HL-60/S4 (cell line): ENCODE measurements around the gene CACNA1I.

Source experiments
- in situ Hi-C: fragments of 300-500 bp; cut with MboI; formaldehyde crosslinking; loops from 2 replicates; pipeline ENCODE4 v1.14.3; 2022; ENCODE audit warnings: low sequenced_read_pairs

The CACNA1I gene

GRCh38 chr22:39661842-39662685 lies 91.5 kb downstream of the CACNA1I start:
- in situ Hi-C loops, result no loop called here

DNA sequence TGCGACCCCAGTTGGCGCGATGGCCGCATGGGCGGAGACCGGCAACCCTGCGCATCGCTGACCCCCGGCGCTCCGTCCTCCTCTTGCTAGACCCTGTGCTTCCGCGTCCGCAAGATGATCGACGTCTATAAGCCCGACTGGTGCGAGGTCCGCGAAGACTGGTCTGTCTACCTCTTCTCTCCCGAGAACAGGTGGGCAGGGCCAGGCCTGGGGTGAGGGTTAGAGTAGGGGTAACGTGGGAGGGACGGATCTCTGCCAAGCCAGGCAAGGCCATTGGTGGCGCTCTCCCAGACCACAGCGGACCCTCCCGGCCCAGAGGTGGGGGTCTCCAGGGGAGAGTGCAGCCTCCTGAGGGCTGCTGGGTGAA lies 92.1 kb downstream of the CACNA1I start:
- in situ Hi-C loops, result no loop called here

DNA sequence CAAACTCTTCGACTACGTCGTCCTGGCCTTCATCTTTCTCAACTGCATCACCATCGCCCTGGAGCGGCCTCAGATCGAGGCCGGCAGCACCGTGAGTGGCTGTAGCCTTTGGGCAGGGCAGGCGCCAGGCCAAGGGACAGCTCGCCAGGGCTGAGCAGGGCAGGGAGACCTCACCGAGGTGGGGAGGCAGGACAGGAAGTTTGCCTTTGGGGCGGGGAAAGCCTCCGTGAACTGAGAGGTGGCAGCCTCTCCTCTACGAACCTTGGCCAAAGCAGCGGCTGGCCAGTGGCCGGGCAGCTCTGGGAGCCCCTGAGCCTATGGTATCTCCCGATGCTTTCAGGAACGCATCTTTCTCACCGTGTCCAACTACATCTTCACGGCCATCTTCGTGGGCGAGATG lies 93.2 kb downstream of the CACNA1I start:
- in situ Hi-C loops, result no loop called here

DNA sequence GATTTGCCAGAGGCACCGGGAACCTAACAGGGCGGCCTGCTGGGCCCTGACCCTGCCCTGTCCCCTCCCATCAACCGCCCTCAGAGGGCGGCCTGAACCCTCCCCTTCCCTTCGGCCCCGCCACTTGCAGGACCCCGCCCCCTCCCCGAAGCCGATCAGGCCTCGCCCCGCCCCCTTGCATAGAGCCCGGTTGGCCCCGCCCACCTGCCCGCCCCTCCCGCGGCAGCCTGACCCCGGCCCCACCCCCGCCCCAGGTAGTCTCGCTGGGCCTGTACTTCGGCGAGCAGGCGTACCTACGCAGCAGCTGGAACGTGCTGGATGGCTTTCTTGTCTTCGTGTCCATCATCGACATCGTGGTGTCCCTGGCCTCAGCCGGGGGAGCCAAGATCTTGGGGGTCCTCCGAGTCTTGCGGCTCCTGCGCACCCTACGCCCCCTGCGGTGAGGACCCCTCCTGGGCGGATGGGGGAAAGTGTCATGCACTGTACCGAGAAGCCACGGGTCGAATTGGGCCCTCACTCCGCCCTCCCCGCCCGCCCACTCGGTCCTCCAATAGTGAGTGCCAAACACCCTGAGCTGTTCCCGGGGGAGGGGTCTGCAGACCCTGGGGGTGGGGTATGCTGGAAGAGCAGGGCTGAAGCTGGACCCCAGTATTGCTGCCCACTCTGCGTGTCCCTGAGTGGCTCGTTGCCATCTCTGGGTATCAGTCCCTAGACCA lies 94.1 kb downstream of the CACNA1I start:
- in situ Hi-C loops, result no loop called here

- in situ Hi-C loops, result no loop called here
Observed at GRCh38 chr22:39665229-39665628, 94.7 kb downstream of the CACNA1I start.

DNA sequence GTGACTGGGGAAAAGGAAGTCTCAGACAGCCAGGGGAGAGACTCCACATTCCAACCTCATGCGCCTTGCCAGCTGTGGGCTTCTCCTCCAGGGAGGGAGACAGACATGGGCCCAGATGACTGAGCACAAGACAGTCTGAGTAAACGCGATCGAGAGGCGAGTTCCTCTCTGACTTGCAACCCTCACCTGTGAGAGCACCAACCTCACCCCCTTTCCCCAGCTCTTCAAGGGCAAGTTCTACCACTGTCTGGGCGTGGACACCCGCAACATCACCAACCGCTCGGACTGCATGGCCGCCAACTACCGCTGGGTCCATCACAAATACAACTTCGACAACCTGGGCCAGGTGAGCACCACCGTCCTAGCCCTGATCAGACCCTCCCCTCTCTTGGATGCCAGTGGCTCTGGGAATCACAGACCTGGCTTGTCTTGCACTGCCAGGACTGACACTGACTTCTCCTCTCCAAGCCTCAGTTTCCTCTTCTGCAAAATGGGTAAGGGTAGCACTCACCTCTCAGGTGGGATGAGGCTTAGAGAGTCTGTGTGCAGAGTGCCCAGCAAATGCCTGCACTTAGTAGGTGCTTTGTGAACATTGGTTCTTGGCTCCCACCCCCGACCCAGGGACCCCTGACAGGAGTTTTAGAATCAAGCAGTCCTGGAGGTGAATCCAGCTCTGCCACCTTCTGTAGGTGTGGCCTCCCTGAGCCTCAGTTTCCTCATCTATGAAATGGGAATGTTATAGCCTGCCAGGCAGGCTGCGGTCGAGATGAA lies 95.3 kb downstream of the CACNA1I start:
- in situ Hi-C loops, result no loop called here

- in situ Hi-C loops, result no loop called here
Observed at GRCh38 chr22:39666495-39666894, 95.9 kb downstream of the CACNA1I start.

GRCh38 chr22:39666926-39667325 lies 96.4 kb downstream of the CACNA1I start:
- in situ Hi-C loops, result no loop called here

GRCh38 chr22:39669432-39669831 lies 98.9 kb downstream of the CACNA1I start:
- in situ Hi-C loops, result no loop called here

DNA sequence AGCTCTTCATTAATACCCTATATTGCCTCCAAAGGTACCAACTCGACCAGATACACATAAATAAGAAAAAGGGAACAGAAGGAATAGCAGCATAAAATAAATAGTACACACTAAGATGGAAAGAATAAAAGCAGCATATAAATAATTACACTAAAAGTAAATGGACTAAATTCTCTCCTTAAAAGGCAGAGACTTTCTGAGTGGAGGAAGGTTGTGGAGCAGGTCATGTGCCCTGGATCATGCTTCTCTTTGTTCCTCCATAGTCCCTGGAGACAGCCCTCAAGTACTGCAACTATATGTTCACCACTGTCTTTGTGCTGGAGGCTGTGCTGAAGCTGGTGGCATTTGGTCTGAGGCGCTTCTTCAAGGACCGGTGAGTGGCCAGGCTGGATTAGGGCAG lies 101.4 kb downstream of the CACNA1I start:
- in situ Hi-C loops, result no loop called here

DNA sequence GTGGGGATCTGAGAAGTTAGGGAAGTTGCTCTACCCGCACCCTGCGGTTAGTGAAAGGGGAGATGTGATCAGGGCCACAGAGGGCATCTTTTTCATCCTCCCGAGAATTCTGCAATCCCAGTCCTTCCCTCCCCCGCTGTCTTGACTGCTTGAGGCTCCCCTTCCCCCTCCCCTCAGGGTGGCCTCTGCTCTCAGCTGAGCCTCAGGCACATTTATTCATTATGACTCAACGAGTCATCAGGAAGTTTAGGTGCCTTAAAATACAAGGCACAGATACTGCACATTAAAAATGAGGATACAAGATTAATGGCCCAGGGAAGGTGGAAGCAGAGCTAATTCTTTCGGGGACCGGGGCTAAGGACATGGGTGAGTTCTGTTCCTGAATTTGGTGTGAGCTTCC lies 104.0 kb downstream of the CACNA1I start:
- in situ Hi-C loops, result no loop called here

- in situ Hi-C loops, result no loop called here
Observed at GRCh38 chr22:39675947-39676346, 105.4 kb downstream of the CACNA1I start.

DNA sequence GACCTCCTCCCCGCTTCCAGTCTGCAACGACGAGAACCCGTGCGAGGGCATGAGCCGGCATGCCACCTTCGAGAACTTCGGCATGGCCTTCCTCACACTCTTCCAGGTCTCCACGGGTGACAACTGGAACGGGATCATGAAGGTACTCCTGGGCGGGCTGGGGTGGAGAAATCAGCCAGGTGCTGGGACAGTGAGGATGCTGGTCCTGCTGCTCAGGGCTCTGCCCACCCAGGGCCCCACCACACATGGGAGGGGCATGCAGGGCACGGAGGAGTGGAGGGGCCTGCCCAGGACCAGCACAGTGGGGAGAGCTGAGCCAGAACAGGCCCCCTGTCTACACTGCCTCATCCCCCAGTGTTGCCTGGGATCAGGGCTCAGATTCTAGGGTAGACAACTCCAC lies 107.4 kb downstream of the CACNA1I start:
- in situ Hi-C loops, result no loop called here

DNA sequence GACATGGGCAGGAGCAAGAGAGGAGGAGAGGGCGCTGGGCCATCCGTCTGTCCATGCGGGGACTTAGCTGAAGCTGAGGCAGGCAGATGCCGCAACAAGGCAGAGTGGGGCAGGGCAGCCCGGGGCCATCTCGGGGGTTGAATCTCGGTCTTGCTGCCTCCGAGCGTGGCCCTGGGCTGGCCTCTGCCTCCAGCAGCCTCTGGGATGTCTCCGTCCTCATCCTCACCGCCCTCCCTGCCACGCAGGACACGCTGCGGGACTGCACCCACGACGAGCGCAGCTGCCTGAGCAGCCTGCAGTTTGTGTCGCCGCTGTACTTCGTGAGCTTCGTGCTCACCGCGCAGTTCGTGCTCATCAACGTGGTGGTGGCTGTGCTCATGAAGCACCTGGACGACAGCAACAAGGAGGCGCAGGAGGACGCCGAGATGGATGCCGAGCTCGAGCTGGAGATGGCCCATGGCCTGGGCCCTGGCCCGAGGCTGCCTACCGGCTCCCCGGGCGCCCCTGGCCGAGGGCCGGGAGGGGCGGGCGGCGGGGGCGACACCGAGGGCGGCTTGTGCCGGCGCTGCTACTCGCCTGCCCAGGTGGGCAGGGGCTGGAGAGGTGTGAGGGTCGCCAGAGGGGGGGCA lies 108.4 kb downstream of the CACNA1I start:
- in situ Hi-C loops, result no loop called here

- in situ Hi-C loops, result no loop called here
Observed at GRCh38 chr22:39679652-39680051, 109.1 kb downstream of the CACNA1I start.

GRCh38 chr22:39680486-39680885 lies 109.9 kb downstream of the CACNA1I start:
- in situ Hi-C loops, result no loop called here

DNA sequence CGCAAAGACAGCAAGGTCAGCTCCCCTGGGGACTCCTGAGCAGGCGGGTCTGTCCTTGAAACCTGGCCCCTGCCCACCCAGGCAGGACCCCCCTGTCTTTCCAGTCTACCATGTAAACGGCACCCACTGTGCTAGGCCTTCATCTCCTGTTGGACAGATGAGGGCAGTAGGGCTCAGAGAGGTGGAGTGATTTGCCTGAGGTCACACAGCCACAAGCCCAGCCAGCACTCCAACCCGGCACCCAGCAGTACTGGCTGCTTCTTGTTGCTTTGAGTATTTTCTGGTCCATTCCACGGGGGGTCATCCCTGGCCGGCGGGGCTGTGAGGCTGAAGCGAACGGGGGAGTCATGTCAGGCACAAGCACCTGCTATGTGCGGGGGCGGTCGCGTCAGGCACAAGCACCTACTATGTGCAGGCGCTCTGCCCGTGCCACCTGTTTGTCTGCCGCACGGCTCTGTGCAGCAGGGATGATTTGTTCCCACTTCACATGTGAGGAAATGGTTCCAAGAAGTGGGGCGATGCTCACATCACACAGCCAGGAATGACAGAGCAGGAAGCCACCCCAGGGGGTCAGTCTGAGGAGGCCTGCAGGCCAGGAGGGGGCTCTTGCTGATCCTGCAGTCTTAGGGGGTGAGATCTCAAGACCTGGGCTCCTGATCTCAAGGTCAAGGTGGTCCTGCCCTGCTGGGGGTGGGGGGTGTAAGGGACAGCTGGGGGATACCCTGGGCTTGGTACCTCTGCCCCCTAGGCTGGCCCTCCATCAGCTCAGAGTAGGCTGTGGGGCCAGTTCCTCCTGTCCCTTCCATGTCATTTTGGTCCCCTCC lies 110.7 kb downstream of the CACNA1I start:
- in situ Hi-C loops, result no loop called here

- in situ Hi-C loops, result no loop called here
Observed at GRCh38 chr22:39682994-39683393, 112.4 kb downstream of the CACNA1I start.

DNA sequence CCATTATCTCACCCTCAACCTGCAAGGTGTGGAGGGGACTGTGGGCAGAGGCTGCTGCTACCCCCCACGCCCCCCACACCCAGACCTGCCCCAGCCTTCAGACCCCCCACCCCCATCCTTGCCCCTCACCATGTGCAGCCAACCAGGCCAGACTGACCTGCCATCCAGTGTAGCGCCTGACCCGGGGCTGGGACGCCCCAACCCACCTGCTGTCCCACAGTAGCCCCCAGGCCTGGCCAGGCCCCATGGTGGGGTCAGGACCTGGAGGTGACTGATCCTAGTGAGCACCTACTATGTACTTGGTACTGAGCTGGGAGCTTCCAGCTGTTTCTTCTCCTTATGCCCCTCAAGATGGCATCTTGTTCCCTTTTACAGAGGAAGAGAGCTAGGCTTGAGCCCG lies 113.1 kb downstream of the CACNA1I start:
- in situ Hi-C loops, result no loop called here

DNA sequence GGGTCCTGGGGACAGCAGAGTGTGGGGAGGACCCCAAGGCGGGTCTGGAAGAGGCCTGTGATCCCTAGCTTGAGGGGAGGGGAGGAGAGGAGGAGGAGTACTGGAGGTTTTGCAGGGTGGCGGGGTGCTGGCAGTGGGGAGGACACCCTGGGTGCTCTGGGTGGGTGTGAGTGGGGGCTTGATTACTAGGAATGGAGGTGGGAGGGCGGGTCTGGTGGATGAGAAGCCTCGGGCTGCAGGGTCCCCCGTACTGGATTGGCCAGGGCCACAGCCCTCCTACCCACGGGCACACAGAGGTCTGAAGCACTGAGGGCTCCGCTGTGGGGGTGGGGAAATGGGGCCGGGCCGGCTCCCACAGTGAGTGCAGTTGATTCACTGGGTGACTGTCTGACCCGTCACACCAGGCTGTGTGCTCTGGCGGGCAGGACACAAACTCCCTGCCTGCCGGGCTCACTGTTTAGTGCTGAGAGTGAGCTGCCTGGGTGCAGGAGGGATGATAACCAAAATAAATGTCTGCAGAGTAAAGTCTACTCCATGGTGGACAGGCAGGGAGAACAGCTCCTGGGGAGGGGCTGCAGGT lies 114.2 kb downstream of the CACNA1I start:
- in situ Hi-C loops, result no loop called here
